GM23248 (cell line): ENCODE results near the gene UMAD1.

Experiments used
- EZH2 ChIP-seq: fragments of 200-600 bp; sonication (generic); IDR thresholded peaks from 2 replicates; pipeline ENCODE4 v1.6.1; 2018; ENCODE audit warnings: antibody characterized with exemption, mild to moderate bottlenecking; ENCODE audit not compliant: insufficient read depth, poor library complexity, severe bottlenecking
- EZH2phosphoT487 ChIP-seq: fragments of 200-600 bp; sonication (generic); IDR thresholded peaks from 2 replicates; pipeline ENCODE4 v1.6.1; 2018; ENCODE audit warnings: antibody characterized with exemption, moderate library complexity, mild to moderate bottlenecking, low read depth; ENCODE audit not compliant: insufficient read depth

GRCh38 chr7:7595451-7595850, 45.1 kb upstream of the UMAD1 start:
- TF ChIP-seq EZH2 (no peak), EZH2phosphoT487 (no peak)
